ENCODE data around the gene BOLA1. TPM values are rescaled to one million over a fixed set of nuclear protein-coding genes. Genes with fewer than 3 reads are reported as not detected.

The BOLA1 gene
- total RNA-seq, 1 donor, result 7.0 TPM

- peak; percentile 87 for DNase-seq (ENCODE audit: low read depth)
- no peak for TF ChIP-seq CTCF (IDR thresholded peaks at IDR 0.05; ENCODE audit: insufficient read depth, low read length)
- H3K4me3 ChIP-seq (ENCODE audit: low read depth, low read length), result peak within 1 kb of the TSS; percentile 88
Measured at GRCh38 chr1:149927563-149928400, 28.4 kb downstream of the BOLA1 start, which contains the start of gene SF3B4. SF3B4 (minus strand) TSS chr1:149927803; CDS start chr1:149927759, 44 bp downstream.

GRCh38 chr1:149928401-149928724 lies 29.0 kb downstream of the BOLA1 start:
- H3K4me3 ChIP-seq (ENCODE audit: low read depth, low read length), result peak overlapping the region; percentile 88
- no peak for DNase-seq (ENCODE audit: low read depth)
- no peak for TF ChIP-seq CTCF (IDR thresholded peaks at IDR 0.05; ENCODE audit: insufficient read depth, low read length)

- no peak for DNase-seq (ENCODE audit: low read depth)
- no peak for TF ChIP-seq CTCF (IDR thresholded peaks at IDR 0.05; ENCODE audit: insufficient read depth, low read length)
- H3K4me3 ChIP-seq (ENCODE audit: low read depth, low read length), result no peak overlapping the region
Measured at GRCh38 chr1:149929856-149930255, 30.5 kb downstream of the BOLA1 start.

GRCh38 chr1:149931212-149931790 lies 31.9 kb downstream of the BOLA1 start:
- H3K4me3 ChIP-seq (ENCODE audit: low read depth, low read length), result no peak overlapping the region
- TF ChIP-seq CTCF (IDR thresholded peaks at IDR 0.05; ENCODE audit: insufficient read depth, low read length), result no peak
- DNase-seq (ENCODE audit: low read depth), result peak; percentile 33

- no peak for TF ChIP-seq CTCF (IDR thresholded peaks at IDR 0.05; ENCODE audit: insufficient read depth, low read length)
- no peak for DNase-seq (ENCODE audit: low read depth)
- H3K4me3 ChIP-seq (ENCODE audit: low read depth, low read length), result no peak overlapping the region
Measured at GRCh38 chr1:149932474-149932873, 33.1 kb downstream of the BOLA1 start.

- no peak overlapping the region for H3K4me3 ChIP-seq (ENCODE audit: low read depth, low read length)
- no peak for DNase-seq (ENCODE audit: low read depth)
- no peak for TF ChIP-seq CTCF (IDR thresholded peaks at IDR 0.05; ENCODE audit: insufficient read depth, low read length)
Measured at GRCh38 chr1:149933208-149933607, 33.8 kb downstream of the BOLA1 start.

Measured in fibroblast of the aortic adventitia (primary cell).